AG04450 (cell line): ENCODE results near the gene ABLIM1. TPM values are rescaled to one million over a fixed set of nuclear protein-coding genes. Genes with fewer than 3 reads are reported as not detected.

Experiments
- CTCF ChIA-PET: fragments of 300-600, 350-600 bp; formaldehyde crosslinking; extraction: SDS; loops from one replicate; lab custom pipeline; 2022; ENCODE audit warnings: antibody characterized with exemption, inconsistent platforms; lab: Charles Lee
- POLR2A ChIA-PET: fragments of 350-600 bp; formaldehyde crosslinking; extraction: SDS; loops from one replicate; lab custom pipeline; 2021; ENCODE audit warnings: antibody characterized with exemption, inconsistent platforms; lab: Yijun Ruan, JAX
- DNase-seq: peaks from one replicate; pipeline ENCODE4 v3.0.0-alpha.2; 2011; ENCODE audit warnings: low read depth, low spot score
- H3K27ac ChIP-seq: one replicate; pipeline ENCODE4 v1.5.1; 2012; ENCODE audit warnings: low read depth, low read length, control low read depth
- H3K27me3 ChIP-seq: one replicate; pipeline ENCODE4 v1.6.0; 2012; ENCODE audit warnings: low read length; ENCODE audit not compliant: control insufficient read depth, insufficient read depth
- H3K4me3 ChIP-seq: 2 replicates; pipeline ENCODE4 v1.5.1; 2011; ENCODE audit warnings: mild to moderate bottlenecking, low read depth, low read length, control low read depth
- H3K9me3 ChIP-seq: 2 replicates; pipeline ENCODE4 v1.5.1; 2012; ENCODE audit warnings: low read length; ENCODE audit not compliant: control insufficient read depth, insufficient read depth
- CTCF ChIP-seq: IDR thresholded peaks from 2 replicates; pipeline ENCODE4 v1.5.1; 2011; ENCODE audit warnings: low read depth, low read length, control low read depth, inconsistent platforms
- polyA plus RNA-seq: library from polyadenylated mRNA; depleted of rRNA; stranded (reverse); fragments of >200 nt; gene quantifications from 2 replicates; pipeline ENCODE4 v1.2.3, GENCODE V29; 2011

Gene ABLIM1
- polyA plus RNA-seq, 1 experiment: 6.4 TPM

DNA sequence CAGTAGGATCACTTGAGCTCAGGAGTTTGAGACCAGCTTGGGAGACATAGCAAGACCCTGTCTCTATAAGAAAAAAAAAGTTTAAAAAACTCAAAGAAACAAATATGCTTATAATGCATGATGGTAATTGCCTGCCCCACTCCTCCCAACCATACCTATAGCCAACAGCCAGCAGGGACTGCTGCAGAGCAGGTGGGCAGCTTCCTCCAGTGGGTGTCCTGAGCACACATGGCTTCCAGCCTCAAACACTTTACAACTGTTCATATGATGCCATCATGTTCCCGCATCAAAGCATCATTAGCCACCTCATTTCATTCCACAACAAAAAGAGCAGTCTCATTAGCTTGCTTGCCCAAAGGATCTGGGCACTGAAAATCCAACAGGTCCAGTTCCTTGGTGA lies 42.0 kb downstream of the ABLIM1 start:
- Histone ChIP-seq H3K9me3 (no peaks in the 10 kb centered on the region), H3K27ac (no peak overlapping the region), H3K4me3 (no peak overlapping the region), H3K27me3 (peaks cover 2% of the 10 kb centered on the region)
- TF ChIP-seq CTCF: no peak
- ChIA-PET CTCF (interaction anchor here (0.5 to 1.3 kb wide), 2 partner anchors 144 to 231 kb away, joined by 3 read pairs; no protein-coding TSS in a partner anchor), POLR2A (no interaction called here)
- DNase-seq: no peak

DNA sequence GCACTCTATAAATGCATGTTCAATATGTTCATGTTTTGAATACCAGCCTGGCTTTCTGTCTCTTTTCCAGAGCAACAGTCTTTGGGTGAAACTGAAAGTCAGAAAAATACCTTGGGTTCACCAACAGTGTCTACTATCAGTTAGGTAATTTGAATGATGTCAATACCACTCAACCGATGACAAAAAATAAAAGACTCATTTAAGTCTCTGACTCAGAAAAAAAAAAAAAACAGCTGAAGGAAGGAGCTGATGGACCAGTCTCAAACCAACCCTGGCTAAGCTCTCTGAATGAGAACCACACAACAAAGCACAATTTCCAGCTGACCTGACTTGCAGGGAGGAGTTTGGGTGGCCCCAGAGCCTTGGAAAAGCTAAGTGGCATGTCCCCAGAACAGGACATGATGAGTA lies 42.5 kb downstream of the ABLIM1 start:
- H3K27me3 ChIP-seq: peaks cover 2% of the 10 kb centered on the region
- no peak for DNase-seq
- no peak overlapping the region for H3K27ac ChIP-seq
- no peak for TF ChIP-seq CTCF
- H3K9me3 ChIP-seq: no peaks in the 10 kb centered on the region
- CTCF ChIA-PET: interaction anchor here (0.6 kb wide), 1 partner anchor 78 kb away, joined by 3 read pairs; no protein-coding TSS in a partner anchor
- H3K4me3 ChIP-seq: no peak overlapping the region
- POLR2A ChIA-PET: interaction anchor here (0.8 kb wide), 1 partner anchor 12 kb away, joined by 3 read pairs; no protein-coding TSS in a partner anchor

GRCh38 chr10:114613237-114613979 lies 44.7 kb downstream of the ABLIM1 start:
- ChIA-PET CTCF (no interaction called here), POLR2A (no interaction called here)
- H3K27ac ChIP-seq: no peak overlapping the region

GRCh38 chr10:114611617-114612016 lies 46.5 kb downstream of the ABLIM1 start:
- DNase-seq: no peak
- Histone ChIP-seq H3K27me3 (peaks cover 2% of the 10 kb centered on the region), H3K4me3 (no peak overlapping the region), H3K27ac (no peak overlapping the region), H3K9me3 (no peaks in the 10 kb centered on the region; the same call in 1 of the 2 replicates)
- POLR2A ChIA-PET: no interaction called here
- no peak for TF ChIP-seq CTCF
- CTCF ChIA-PET: no interaction called here

More at GRCh38 chr10:114613237-114613979, 44.7 kb downstream of the ABLIM1 start:
- no peak for TF ChIP-seq CTCF
- H3K4me3 ChIP-seq: no peak overlapping the region
- no peak for DNase-seq
- no peaks in the 10 kb centered on the region for H3K9me3 ChIP-seq
- H3K27me3 ChIP-seq: peaks cover 2% of the 10 kb centered on the region
